ENCODE measurements around the gene CCSAP.
A peak's percentile ranks its signal among the peaks of the same experiment; 100 is the strongest.
"Not testable (repeated sequence)": the region's sequence is repeated elsewhere in the genome, so short reads cannot be mapped to it uniquely, and the experiment has no call there.

CCSAP gene

GRCh38 chr1:229342656-229343569 lies at the start of gene CCSAP:
CCSAP (minus strand) TSS chr1:229343047; CDS start chr1:229342465, 582 bp downstream.
- peak; percentile 54 for DNase-seq (ENCODE audit: low read depth)

- DNase-seq (ENCODE audit: low read depth), result no peak
Measured at GRCh38 chr1:229390130-229390529, 47.3 kb upstream of the CCSAP start.

- DNase-seq (ENCODE audit: low read depth), result no peak
Measured at GRCh38 chr1:229388897-229389580, 46.2 kb upstream of the CCSAP start.

GRCh38 chr1:229385853-229386456 lies 43.1 kb upstream of the CCSAP start:
- no peak for DNase-seq (ENCODE audit: low read depth)

- no peak for DNase-seq (ENCODE audit: low read depth)
Measured at GRCh38 chr1:229384822-229385221, 42.0 kb upstream of the CCSAP start.

- DNase-seq (ENCODE audit: low read depth), result no peak
Measured at GRCh38 chr1:229383961-229384360, 41.1 kb upstream of the CCSAP start.

- no peak for DNase-seq (ENCODE audit: low read depth)
Measured at GRCh38 chr1:229383188-229383587, 40.3 kb upstream of the CCSAP start.

- DNase-seq (ENCODE audit: low read depth), result no peak
Measured at GRCh38 chr1:229381234-229381633, 38.4 kb upstream of the CCSAP start.

GRCh38 chr1:229380536-229381160 lies 37.8 kb upstream of the CCSAP start:
- no peak for DNase-seq (ENCODE audit: low read depth)

- DNase-seq (ENCODE audit: low read depth), result no peak
Measured at GRCh38 chr1:229379846-229380245, 37.0 kb upstream of the CCSAP start.

- no peak for DNase-seq (ENCODE audit: low read depth)
Measured at GRCh38 chr1:229378586-229379367, 35.9 kb upstream of the CCSAP start.

- DNase-seq (ENCODE audit: low read depth), result not testable (repeated sequence)
Measured at GRCh38 chr1:229378035-229378434, 35.2 kb upstream of the CCSAP start.

- DNase-seq (ENCODE audit: low read depth), result no peak
Measured at GRCh38 chr1:229377429-229377828, 34.6 kb upstream of the CCSAP start.

GRCh38 chr1:229376521-229376920 lies 33.7 kb upstream of the CCSAP start:
- no peak for DNase-seq (ENCODE audit: low read depth)

- DNase-seq (ENCODE audit: low read depth), result no peak
Measured at GRCh38 chr1:229374485-229374884, 31.6 kb upstream of the CCSAP start.

GRCh38 chr1:229373395-229373794 lies 30.5 kb upstream of the CCSAP start:
- DNase-seq (ENCODE audit: low read depth), result no peak

- no peak for DNase-seq (ENCODE audit: low read depth)
Measured at GRCh38 chr1:229372251-229372650, 29.4 kb upstream of the CCSAP start.

GRCh38 chr1:229371624-229372023 lies 28.8 kb upstream of the CCSAP start:
- no peak for DNase-seq (ENCODE audit: low read depth)

GRCh38 chr1:229370601-229371021 lies 27.8 kb upstream of the CCSAP start:
- DNase-seq (ENCODE audit: low read depth), result no peak

- DNase-seq (ENCODE audit: low read depth), result no peak
Measured at GRCh38 chr1:229368347-229368746, 25.5 kb upstream of the CCSAP start.

GRCh38 chr1:229365569-229365968 lies 22.7 kb upstream of the CCSAP start:
- no peak for DNase-seq (ENCODE audit: low read depth)
